Mesenchymal stem cell (in vitro differentiated cells and primary cell): ENCODE results near the gene TIMM22.
A peak's percentile ranks its signal among the peaks of the same experiment; 100 is the strongest.

Source experiments
- DNase-seq: peaks from one replicate; pipeline ENCODE4 v3.0.0-alpha.2; 2013
- H2AFZ ChIP-seq: one replicate; pipeline ENCODE4 v1.6.1; 2013; ENCODE audit warnings: low read depth, mild to moderate bottlenecking, control low read depth, inconsistent platforms, low read length, moderate library complexity
- H2AK5ac ChIP-seq: 2 replicates; pipeline ENCODE4 v1.6.1; 2013; ENCODE audit warnings: low read length, moderate library complexity, mild to moderate bottlenecking, inconsistent platforms; ENCODE audit not compliant: severe bottlenecking
- H2BK120ac ChIP-seq: one replicate; pipeline ENCODE4 v1.6.1; 2013; ENCODE audit warnings: low read depth, mild to moderate bottlenecking, inconsistent platforms, low read length, moderate library complexity
- H2BK12ac ChIP-seq, 2 experiments: one replicate each; pipeline ENCODE4 v1.6.1; 2013; ENCODE audit warnings: inconsistent platforms in 2 of 2, low read length in 2 of 2, mild to moderate bottlenecking in 2 of 2, moderate library complexity in 2 of 2, control low read depth in 1 of 2
- H2BK15ac ChIP-seq: one replicate; pipeline ENCODE4 v1.6.1; 2013; ENCODE audit warnings: mild to moderate bottlenecking, low read depth, inconsistent platforms; ENCODE audit not compliant: poor library complexity, severe bottlenecking
- H2BK5ac ChIP-seq: 2 replicates; pipeline ENCODE4 v1.6.1; 2013; ENCODE audit warnings: low read depth, mild to moderate bottlenecking, low read length, control low read depth, inconsistent platforms; ENCODE audit not compliant: poor library complexity, severe bottlenecking
- H3K14ac ChIP-seq, 2 experiments: one replicate each; pipeline ENCODE4 v1.6.1; 2013; ENCODE audit warnings: inconsistent platforms in 2 of 2, low read length in 2 of 2, control low read depth in 1 of 2, mild to moderate bottlenecking in 1 of 2, moderate library complexity in 1 of 2
- H3K18ac ChIP-seq, 2 experiments: one replicate each; pipeline ENCODE4 v1.6.1; 2013; ENCODE audit warnings: inconsistent platforms in 2 of 2, low read length in 2 of 2, control low read depth in 1 of 2, low read depth in 1 of 2, mild to moderate bottlenecking in 1 of 2
- H3K23ac ChIP-seq, 2 experiments: one replicate each; pipeline ENCODE4 v1.6.1; 2013; ENCODE audit warnings: inconsistent platforms in 2 of 2, low read length in 2 of 2, mild to moderate bottlenecking in 2 of 2, moderate library complexity in 2 of 2, control low read depth in 1 of 2
- H3K27ac ChIP-seq: 2 replicates; pipeline ENCODE4 v1.5.1; 2013; ENCODE audit warnings: mild to moderate bottlenecking, moderate library complexity, low read length, control low read depth, inconsistent platforms; ENCODE audit not compliant: poor library complexity, severe bottlenecking
- H3K27me3 ChIP-seq, 2 experiments: 2 replicates each; pipeline versions ENCODE4 v1.6.1 to v1.7.0; 2013; ENCODE audit warnings: low read length in 2 of 2, mild to moderate bottlenecking in 2 of 2, moderate library complexity in 2 of 2, control low read depth in 1 of 2, inconsistent platforms in 1 of 2; ENCODE audit not compliant: control insufficient read depth in 1 of 2, insufficient read depth in 1 of 2
- H3K36me3 ChIP-seq, 2 experiments: 2 replicates each; pipeline versions ENCODE4 v1.6.1 to v1.7.0; 2013; ENCODE audit warnings: low read length in 2 of 2, control low read depth in 1 of 2, inconsistent platforms in 1 of 2, low read depth in 1 of 2, mild to moderate bottlenecking in 1 of 2; ENCODE audit not compliant: insufficient read depth in 2 of 2, control insufficient read depth in 1 of 2
- H3K4ac ChIP-seq, 2 experiments: one replicate each; pipeline ENCODE4 v1.6.1; 2013; ENCODE audit warnings: inconsistent platforms in 2 of 2, low read length in 2 of 2, mild to moderate bottlenecking in 2 of 2, moderate library complexity in 2 of 2, control low read depth in 1 of 2, low read depth in 1 of 2
- H3K4me1 ChIP-seq: 2 replicates; pipeline ENCODE4 v1.6.1; 2013; ENCODE audit warnings: low read depth, low read length, control low read depth; ENCODE audit not compliant: control insufficient read depth, insufficient read depth
- H3K4me2 ChIP-seq: 2 replicates; pipeline ENCODE4 v1.6.1; 2013; ENCODE audit warnings: low read length, mild to moderate bottlenecking, inconsistent platforms; ENCODE audit not compliant: poor library complexity, severe bottlenecking
- H3K4me3 ChIP-seq, 2 experiments: 2 replicates each; pipeline versions ENCODE4 v1.5.1 to v1.7.0; 2013; ENCODE audit warnings: low read length in 2 of 2, mild to moderate bottlenecking in 2 of 2, control low read depth in 1 of 2, low read depth in 1 of 2; ENCODE audit not compliant: insufficient read depth in 1 of 2
- H3K79me1 ChIP-seq: replicated peaks from 2 replicates; pipeline ENCODE4 v1.6.1; 2013; ENCODE audit warnings: mild to moderate bottlenecking, control low read depth, low read length, inconsistent platforms; ENCODE audit not compliant: poor library complexity, severe bottlenecking
- H3K9ac ChIP-seq: 2 replicates; pipeline ENCODE4 v1.7.0; 2013; ENCODE audit warnings: mild to moderate bottlenecking, low read length, moderate library complexity
- H3K9me3 ChIP-seq: 2 replicates; pipeline ENCODE4 v1.7.0; 2013; ENCODE audit warnings: mild to moderate bottlenecking, low read length; ENCODE audit not compliant: control insufficient read depth
- H4K8ac ChIP-seq: one replicate; pipeline ENCODE4 v1.6.1; 2013; ENCODE audit warnings: inconsistent platforms, mild to moderate bottlenecking, low read length, moderate library complexity
- H4K91ac ChIP-seq: one replicate; pipeline ENCODE4 v1.6.1; 2013; ENCODE audit warnings: mild to moderate bottlenecking, low read length, inconsistent platforms
- WGBS: methylation state at CpG from one replicate; pipeline ENCODE4 v1.1.7; 2013; ENCODE audit warnings: mixed read lengths; 5-methylcytosine and 5-hydroxymethylcytosine counted together

The TIMM22 gene

DNA sequence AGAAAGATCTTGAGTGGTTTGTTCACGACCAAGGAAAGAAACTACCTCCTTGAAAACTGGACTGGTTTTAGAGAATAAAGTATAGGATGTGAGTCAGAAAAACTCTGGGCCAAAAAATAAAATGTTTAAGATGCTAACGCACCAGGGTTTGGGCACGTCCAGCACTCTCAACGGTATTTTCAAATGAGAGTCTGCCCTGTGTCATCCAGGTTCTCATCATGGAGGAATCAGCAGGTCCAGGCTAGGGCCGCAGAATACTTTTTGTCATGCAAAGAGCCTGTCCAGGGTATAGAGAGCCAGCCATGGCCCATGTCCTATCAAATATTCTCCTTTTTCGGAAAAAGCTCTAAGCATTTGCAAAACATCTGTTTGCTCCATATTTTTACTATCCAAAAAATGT lies 19.8 kb upstream of the TIMM22 start:
- Histone ChIP-seq H3K79me1 (peaks cover 4% of the 10 kb centered on the region), H2AFZ (no peak overlapping the region)
- 61% methylated on average over 6 of the region's 6 CpGs for WGBS

DNA sequence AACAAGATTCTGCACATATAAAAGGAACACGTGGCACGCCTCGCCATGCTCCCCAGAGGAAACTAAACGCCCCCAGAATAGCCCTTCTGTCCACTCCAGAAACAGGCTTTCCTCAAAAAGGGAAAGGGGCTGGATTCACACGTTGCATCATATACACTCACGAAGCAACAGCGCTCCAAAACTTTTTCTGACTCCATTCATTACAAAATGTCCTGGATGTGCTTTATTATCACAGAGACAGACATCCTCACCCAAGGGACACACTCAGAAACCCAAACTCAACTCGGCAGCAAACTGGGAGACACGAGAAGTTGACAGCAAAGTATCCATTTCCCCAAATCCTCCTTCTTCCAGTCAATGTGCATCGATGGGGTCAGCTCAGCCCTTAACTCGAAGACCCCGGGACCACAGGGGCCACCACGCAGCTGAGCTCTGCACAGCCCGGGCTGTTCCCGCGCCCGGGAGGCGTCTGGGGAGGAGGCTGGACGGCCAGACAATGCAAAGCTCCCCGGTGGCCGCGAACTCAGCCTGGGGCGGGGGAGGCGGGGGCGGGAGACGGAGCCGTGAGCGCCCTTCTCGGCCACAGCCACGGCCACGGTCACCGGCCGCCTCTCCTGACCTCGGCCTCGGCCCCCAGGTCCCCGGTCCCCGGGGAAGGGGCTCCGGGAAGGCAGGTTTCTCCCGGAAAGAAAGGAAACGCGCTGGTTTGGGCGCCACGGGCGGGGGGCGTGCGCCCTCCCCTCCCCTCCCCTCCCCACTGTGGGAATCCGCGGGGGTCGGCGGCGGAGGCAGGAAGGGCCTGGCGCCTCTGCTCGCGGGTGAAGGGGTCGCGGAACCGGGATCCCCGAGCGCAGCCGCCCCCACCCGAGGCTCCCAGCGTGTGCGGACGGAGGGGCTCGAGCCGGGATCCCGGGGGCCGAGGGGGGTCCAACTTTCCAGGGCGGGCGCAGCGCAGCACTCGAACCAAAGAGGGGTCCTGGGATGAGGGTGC lies 18.5 kb upstream of the TIMM22 start:
- Histone ChIP-seq H3K4me2 (peak overlapping the region; percentile 96), H3K4me3 (peak overlapping the region; percentile 76 to 93), H3K4me1 (peaks cover 11% of the 10 kb centered on the region), H3K36me3 (no peaks in the 10 kb centered on the region), H4K8ac (no peak overlapping the region), H3K27ac (peak overlapping the region; percentile 24), H3K4ac (peak overlapping the region; percentile 75 to 93), H4K91ac (peak overlapping the region; percentile 61), H3K18ac (peak overlapping the region; percentile 84 to 98), H2BK12ac (peak overlapping the region in 1 of 2 experiments; percentile 84), H2AK5ac (peak overlapping the region; percentile 26), H3K79me1 (peaks cover under 1% of the 10 kb centered on the region), H3K9ac (peak overlapping the region; percentile 81), H2BK5ac (peak overlapping the region; percentile 86), H3K27me3 (peaks cover 0 to 18% of the 10 kb centered on the region in 2 experiments), H3K14ac (peak overlapping the region; percentile 36 to 92), H3K23ac (peak overlapping the region in 1 of 2 experiments; percentile 94), H3K9me3 (no peaks in the 10 kb centered on the region), H2BK15ac (peak overlapping the region; percentile 23), H2BK120ac (peak overlapping the region; percentile 79), H2AFZ (no peak overlapping the region)
- peak; percentile 68 for DNase-seq
- 1% methylated on average over 25 of the region's 72 CpGs for WGBS

More for the DNA sequence above, 19.8 kb upstream of the TIMM22 start:
- H4K91ac ChIP-seq, result no peak overlapping the region
- H3K27me3 ChIP-seq, result peaks cover 0 to 20% of the 10 kb centered on the region in 2 experiments
- H3K4me1 ChIP-seq, result peaks cover 14% of the 10 kb centered on the region
- H2BK12ac ChIP-seq, result no peak overlapping the region
- no peak overlapping the region for H3K14ac ChIP-seq
- peak overlapping the region; percentile 45 for H3K4me2 ChIP-seq
- H3K9ac ChIP-seq, result no peak overlapping the region
- no peak overlapping the region for H2BK120ac ChIP-seq
- no peak for DNase-seq
- H3K36me3 ChIP-seq, result peaks cover 0 to 3% of the 10 kb centered on the region in 2 experiments
- H4K8ac ChIP-seq, result no peak overlapping the region
- H3K4me3 ChIP-seq, result no peak overlapping the region
- peak overlapping the region in 1 of 2 experiments; percentile 34 for H3K18ac ChIP-seq
- no peak overlapping the region for H3K27ac ChIP-seq
- no peak overlapping the region for H2BK15ac ChIP-seq
- H3K9me3 ChIP-seq, result no peaks in the 10 kb centered on the region
- H3K4ac ChIP-seq, result no peak overlapping the region
- H2BK5ac ChIP-seq, result no peak overlapping the region
- no peak overlapping the region for H3K23ac ChIP-seq
- H2AK5ac ChIP-seq, result no peak overlapping the region

DNA sequence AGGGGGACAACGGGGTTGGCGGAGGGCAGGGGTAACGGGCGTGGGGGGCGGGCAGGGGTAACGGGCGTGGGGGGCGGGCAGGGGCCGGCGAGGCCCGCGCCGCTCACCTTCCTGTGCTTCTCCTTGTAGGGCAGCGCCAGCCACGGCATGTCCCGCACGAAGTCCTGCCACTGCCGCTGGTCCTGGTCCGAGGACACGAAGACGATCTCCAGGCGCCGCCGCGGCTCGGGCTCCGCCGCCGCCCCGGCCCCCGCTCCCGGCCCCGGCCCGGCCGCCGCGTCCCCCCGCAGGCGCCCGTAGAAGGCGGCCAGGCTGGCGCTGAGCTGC lies 17.8 kb upstream of the TIMM22 start:
- Histone ChIP-seq H3K9me3 (no peaks in the 10 kb centered on the region), H2BK15ac (peak overlapping the region; percentile 12), H4K8ac (no peak overlapping the region), H2BK120ac (peak overlapping the region; percentile 82), H3K4me3 (peak overlapping the region; percentile 69 to 93), H3K4ac (peak overlapping the region; percentile 51 to 91), H2AK5ac (no peak overlapping the region), H3K18ac (peak overlapping the region; percentile 86 to 97), H3K27me3 (peaks cover 0 to 17% of the 10 kb centered on the region in 2 experiments), H3K4me1 (peaks cover 11% of the 10 kb centered on the region), H3K23ac (peak overlapping the region in 1 of 2 experiments; percentile 98), H2BK12ac (no peak overlapping the region), H3K79me1 (no peaks in the 10 kb centered on the region), H2AFZ (peak overlapping the region; percentile 42), H3K4me2 (peak overlapping the region; percentile 42), H2BK5ac (peak overlapping the region; percentile 70), H3K36me3 (no peaks in the 10 kb centered on the region), H4K91ac (peak overlapping the region; percentile 92), H3K9ac (peak overlapping the region; percentile 32), H3K14ac (peak overlapping the region in 1 of 2 experiments; percentile 97), H3K27ac (no peak overlapping the region)
- under 1% methylated on average over 26 of the region's 42 CpGs for WGBS
- no peak for DNase-seq
